ENCODE data around the gene OR2A12. TPM values are rescaled to one million over a fixed set of nuclear protein-coding genes. Genes with fewer than 3 reads are reported as not detected.

OR2A12 gene
- total RNA-seq, 1 experiment from 2014 or later: not detected

GRCh38 chr7:144133307-144133706 lies 47.2 kb downstream of the OR2A12 start:
- no peak for DNase-seq (ENCODE audit: low read depth in 1 of 2, low spot score in 2 of 2)
- Histone ChIP-seq H3K4me3 (no peak overlapping the region), H3K27me3 (replicated peaks) (no peaks in the 10 kb centered on the region), H3K4me1 (replicated peaks) (no peaks in the 10 kb centered on the region), H3K9me3 (replicated peaks) (no peaks in the 10 kb centered on the region), H3K27ac (no peak overlapping the region), H3K36me3 (no peaks in the 10 kb centered on the region)

- no peaks in the 10 kb centered on the region for H3K27me3 ChIP-seq (replicated peaks)
- H3K9me3 ChIP-seq (replicated peaks): no peaks in the 10 kb centered on the region
- no peak overlapping the region for H3K27ac ChIP-seq
- no peaks in the 10 kb centered on the region for H3K4me1 ChIP-seq (replicated peaks)
- DNase-seq (ENCODE audit: low read depth in 1 of 2, low spot score in 2 of 2): no peak
- no peaks in the 10 kb centered on the region for H3K36me3 ChIP-seq
- no peak overlapping the region for H3K4me3 ChIP-seq
Observed at GRCh38 chr7:144134116-144134515, 48.0 kb downstream of the OR2A12 start.

GRCh38 chr7:144137501-144137900 lies 51.4 kb downstream of the OR2A12 start:
- Histone ChIP-seq H3K27ac (no peak overlapping the region), H3K4me1 (replicated peaks) (no peaks in the 10 kb centered on the region), H3K27me3 (replicated peaks) (no peaks in the 10 kb centered on the region), H3K9me3 (replicated peaks) (no peaks in the 10 kb centered on the region), H3K4me3 (no peak overlapping the region), H3K36me3 (no peaks in the 10 kb centered on the region)
- no peak for DNase-seq (ENCODE audit: low read depth in 1 of 2, low spot score in 2 of 2)

- H3K9me3 ChIP-seq (replicated peaks): no peaks in the 10 kb centered on the region
- H3K4me1 ChIP-seq (replicated peaks): no peaks in the 10 kb centered on the region
- no peak for DNase-seq (ENCODE audit: low read depth in 1 of 2, low spot score in 2 of 2)
Observed at GRCh38 chr7:144142187-144142586, 56.1 kb downstream of the OR2A12 start.

GRCh38 chr7:144144426-144144825 lies 58.3 kb downstream of the OR2A12 start:
- no peaks in the 10 kb centered on the region; the same call in 1 of the 2 replicates for H3K9me3 ChIP-seq (replicated peaks)
- no peak overlapping the region for H3K27ac ChIP-seq
- H3K4me1 ChIP-seq (replicated peaks): no peaks in the 10 kb centered on the region
- no peak for DNase-seq (ENCODE audit: low read depth in 1 of 2, low spot score in 2 of 2)
- H3K27me3 ChIP-seq (replicated peaks): no peaks in the 10 kb centered on the region
- H3K4me3 ChIP-seq: no peak overlapping the region
- no peaks in the 10 kb centered on the region for H3K36me3 ChIP-seq

More at GRCh38 chr7:144142187-144142586, 56.1 kb downstream of the OR2A12 start:
- Histone ChIP-seq H3K36me3 (no peaks in the 10 kb centered on the region), H3K4me3 (no peak overlapping the region), H3K27me3 (replicated peaks) (no peaks in the 10 kb centered on the region), H3K27ac (no peak overlapping the region)

GRCh38 chr7:144148224-144148827 lies 62.2 kb downstream of the OR2A12 start:
- Histone ChIP-seq H3K27ac (no peak overlapping the region), H3K4me3 (no peak overlapping the region), H3K9me3 (replicated peaks) (no peaks in the 10 kb centered on the region; the same call in 1 of the 2 replicates), H3K4me1 (replicated peaks) (no peaks in the 10 kb centered on the region), H3K36me3 (no peaks in the 10 kb centered on the region), H3K27me3 (replicated peaks) (no peaks in the 10 kb centered on the region)
- no peak for DNase-seq (ENCODE audit: low read depth in 1 of 2, low spot score in 2 of 2)

Other genes with a start within 250 kb of the OR2A12 start
- gene TCAF1, start 184.1 kb upstream of the OR2A12 start, total RNA-seq (2014; rRNA removed; shearing (Covaris generic)): 41.4 and 56.5 TPM in 2 replicates
- gene OR2F2, start 151.0 kb upstream of the OR2A12 start, total RNA-seq (2014; rRNA removed; shearing (Covaris generic)): 0.13 TPM in 1 of 2 replicates, not detected in the other
- not detected in 2 replicates for gene OR2F1, start 131.4 kb upstream of the OR2A12 start, total RNA-seq (2014; rRNA removed; shearing (Covaris generic))
- gene OR6B1, start 86.0 kb upstream of the OR2A12 start, total RNA-seq (2014; rRNA removed; shearing (Covaris generic)): not detected in 2 replicates
- gene OR2A5, start 37.3 kb upstream of the OR2A12 start, total RNA-seq (2014; rRNA removed; shearing (Covaris generic)): not detected in 2 replicates
- gene OR2A25, start 16.5 kb upstream of the OR2A12 start, total RNA-seq (2014; rRNA removed; shearing (Covaris generic)): not detected in 2 replicates
- not detected in 2 replicates for gene OR2A2, start 23.3 kb downstream of the OR2A12 start, total RNA-seq (2014; rRNA removed; shearing (Covaris generic))
- gene OR2A14, start 36.9 kb downstream of the OR2A12 start, total RNA-seq (2014; rRNA removed; shearing (Covaris generic)): not detected in 2 replicates
- gene CTAGE4, start 97.2 kb downstream of the OR2A12 start, total RNA-seq (2014; rRNA removed; shearing (Covaris generic)): not detected in 2 replicates
- 0.53 TPM in 1 of 2 replicates, not detected in the other for gene ARHGEF35, start 109.6 kb downstream of the OR2A12 start, total RNA-seq (2014; rRNA removed; shearing (Covaris generic))
- gene OR2A42, start 153.3 kb downstream of the OR2A12 start, total RNA-seq (2014; rRNA removed; shearing (Covaris generic)): not detected in 2 replicates
- gene OR2A7, start 178.5 kb downstream of the OR2A12 start, total RNA-seq (2014; rRNA removed; shearing (Covaris generic)): not detected in 2 replicates
- not detected in 2 replicates for gene CTAGE8, start 183.0 kb downstream of the OR2A12 start, total RNA-seq (2014; rRNA removed; shearing (Covaris generic))
- gene OR2A1, start 226.1 kb downstream of the OR2A12 start, total RNA-seq (2014; rRNA removed; shearing (Covaris generic)): not detected in 2 replicates

Measured in SJSA1 (cell line).